Measurements from ENCODE around the gene PANX3. TPM values are rescaled to one million over a fixed set of nuclear protein-coding genes. Genes with fewer than 3 reads are reported as not detected.
"Not testable (repeated sequence)": the region's sequence is repeated elsewhere in the genome, so short reads cannot be mapped to it uniquely, and the experiment has no call there.

Gene PANX3
- total RNA-seq, 2 donors from 2014 or later: not detected

DNA sequence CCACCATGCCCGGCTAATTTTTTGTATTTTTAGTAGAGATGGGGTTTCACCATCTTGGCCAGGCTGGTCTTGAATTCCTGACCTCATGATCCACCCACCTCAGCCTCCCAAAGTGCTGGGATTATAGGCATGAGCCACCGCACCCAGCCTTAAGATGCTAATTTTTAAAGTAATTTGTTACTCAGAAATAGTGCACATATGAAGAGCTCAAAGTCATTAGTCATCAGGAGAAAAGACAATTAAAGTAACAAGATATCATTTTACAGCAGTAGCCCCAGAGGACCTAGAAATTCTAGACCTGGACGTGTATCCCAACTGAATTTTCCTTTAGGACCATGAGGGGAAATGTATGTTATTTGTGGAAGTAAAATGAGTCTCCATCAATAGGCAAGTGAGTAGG, 8.5 kb upstream of the PANX3 start:
- not testable (repeated sequence) for H3K36me3 Mint-ChIP-seq; ATAC-seq; DNase-seq (ENCODE audit: low spot score in 2 of 2); H3K9me3 Mint-ChIP-seq; H3K27ac Mint-ChIP-seq

DNA sequence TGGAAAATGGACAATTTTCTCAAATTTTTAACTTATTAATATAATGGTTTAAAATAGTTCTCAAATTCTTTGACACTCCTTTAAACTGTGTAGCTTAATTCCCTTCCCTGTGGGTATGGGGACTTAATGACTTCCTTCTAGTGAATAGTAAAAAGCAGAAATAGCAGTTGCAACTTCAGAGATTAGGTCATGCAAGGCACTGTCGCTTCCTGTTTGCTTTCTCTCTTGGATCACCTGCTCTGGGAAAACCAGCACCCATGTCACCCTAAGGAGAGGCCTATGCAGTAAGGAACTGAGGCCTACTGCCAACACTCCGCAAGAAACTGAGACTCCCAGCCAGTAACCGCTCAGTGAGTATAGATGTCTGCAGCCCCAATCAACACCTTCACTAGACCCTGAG, 5.5 kb upstream of the PANX3 start:
- no peak overlapping the region for H3K27ac Mint-ChIP-seq
- H3K36me3 Mint-ChIP-seq: no peaks in the 10 kb centered on the region
- ATAC-seq: no peak
- no peak for DNase-seq (ENCODE audit: low spot score in 2 of 2)
- H3K9me3 Mint-ChIP-seq: no peaks in the 10 kb centered on the region

DNA sequence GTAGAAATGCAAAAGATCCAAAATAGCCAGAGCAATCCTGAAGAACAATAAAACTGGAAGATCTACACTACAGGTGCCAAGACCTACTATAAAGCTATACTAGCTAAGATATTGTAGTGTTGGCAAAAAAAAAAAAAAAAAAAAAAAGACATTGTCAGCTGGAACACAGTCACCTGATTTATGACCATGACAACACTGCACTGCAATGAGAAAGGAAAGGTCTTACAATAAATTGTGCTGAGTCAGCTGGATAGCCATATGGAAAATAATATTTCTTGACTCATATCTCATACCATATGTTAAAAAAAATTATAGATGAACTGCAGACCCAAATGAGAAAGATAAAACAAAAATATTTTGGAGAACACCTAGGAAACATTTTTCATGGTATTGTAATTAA, 3.1 kb upstream of the PANX3 start:
- H3K36me3 Mint-ChIP-seq: no peaks in the 10 kb centered on the region
- DNase-seq (ENCODE audit: low spot score in 2 of 2) (no peak), ATAC-seq (no peak)
- no peak overlapping the region for H3K27ac Mint-ChIP-seq
- H3K9me3 Mint-ChIP-seq: no peaks in the 10 kb centered on the region

DNA sequence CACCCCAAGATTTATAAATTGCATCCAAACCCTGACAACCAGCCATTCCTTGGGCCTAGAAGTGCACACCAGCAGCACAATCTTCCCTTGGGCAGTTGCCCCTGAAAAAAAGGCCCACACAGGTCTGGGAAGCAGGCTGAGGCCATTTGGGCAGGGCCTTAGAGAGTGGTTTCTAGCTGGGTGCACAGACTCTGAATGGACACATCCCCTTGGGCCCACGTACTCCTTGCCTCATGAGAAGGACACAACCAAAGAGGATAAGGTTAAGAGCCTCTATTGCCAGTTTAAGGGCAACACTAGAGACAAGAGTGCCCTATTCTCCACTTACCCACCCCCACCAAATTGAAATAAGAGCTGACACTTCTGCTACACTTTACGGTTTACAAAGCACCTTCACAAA, 933 bp upstream of the PANX3 start:
- no peak for DNase-seq (ENCODE audit: low spot score in 2 of 2)
- ATAC-seq: no peak
- Mint-ChIP-seq H3K27ac (no peak overlapping the region), H3K36me3 (no peaks in the 10 kb centered on the region), H3K9me3 (no peaks in the 10 kb centered on the region)

DNA sequence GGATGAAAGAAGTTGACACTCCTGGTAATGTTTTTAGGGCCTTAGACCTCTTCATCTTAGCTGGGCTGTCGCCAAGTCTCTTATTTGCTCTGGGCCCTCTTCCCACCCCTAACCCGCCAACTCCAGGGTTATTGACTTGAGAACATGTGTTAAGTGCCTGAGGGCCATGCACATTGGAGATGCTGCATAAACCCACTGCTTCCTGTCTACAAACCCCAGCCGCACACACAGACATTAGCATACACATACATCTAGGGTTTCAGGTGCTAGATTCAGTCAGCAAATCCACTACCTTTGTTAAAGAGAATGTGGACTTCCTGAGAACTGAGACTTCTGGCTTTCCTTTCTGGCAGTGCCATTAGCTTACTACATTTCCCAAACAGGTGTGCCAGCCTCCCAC, 817 bp downstream of the PANX3 start:
- ATAC-seq (peak; percentile 48 to 91), DNase-seq (ENCODE audit: low spot score in 2 of 2) (no peak)
- Mint-ChIP-seq H3K27ac (no peak overlapping the region), H3K36me3 (no peaks in the 10 kb centered on the region), H3K9me3 (no peaks in the 10 kb centered on the region)

DNA sequence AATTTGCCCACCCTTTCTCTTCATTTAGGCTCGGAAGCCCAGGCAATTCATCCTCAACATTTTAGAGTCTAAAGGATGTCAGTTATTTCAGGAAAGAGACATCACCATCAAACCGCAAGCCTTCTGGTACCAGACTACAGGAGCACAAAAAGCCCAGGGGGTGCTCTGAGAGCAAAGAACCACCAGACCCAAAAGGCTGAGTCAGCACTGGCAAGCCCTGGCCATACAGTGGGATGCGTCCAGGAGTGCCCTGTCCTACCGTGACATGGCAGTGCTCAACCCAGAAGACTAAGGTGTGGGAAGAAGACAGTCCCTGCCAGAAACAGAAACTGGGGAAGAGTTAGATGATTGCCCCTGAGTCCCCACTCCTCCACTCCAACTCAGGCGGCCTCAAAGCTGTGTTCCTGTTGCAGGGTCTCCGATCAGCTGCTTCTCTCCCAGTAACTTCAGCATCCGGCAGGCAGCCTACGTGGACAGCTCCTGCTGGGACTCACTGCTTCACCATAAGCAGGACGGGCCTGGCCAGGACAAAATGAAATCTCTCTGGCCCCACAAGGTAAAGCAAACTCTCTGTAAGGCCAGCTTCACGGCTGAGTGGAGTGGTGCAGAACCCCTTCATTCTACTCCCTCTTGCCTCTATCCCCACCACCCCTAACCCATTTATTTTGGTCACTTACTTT, 1.5 kb downstream of the PANX3 start:
- peak in 1 of 2 donors; percentile 17 for ATAC-seq
- Mint-ChIP-seq H3K9me3 (no peaks in the 10 kb centered on the region), H3K36me3 (no peaks in the 10 kb centered on the region), H3K27ac (no peak overlapping the region)
- DNase-seq (ENCODE audit: low spot score in 2 of 2): no peak

DNA sequence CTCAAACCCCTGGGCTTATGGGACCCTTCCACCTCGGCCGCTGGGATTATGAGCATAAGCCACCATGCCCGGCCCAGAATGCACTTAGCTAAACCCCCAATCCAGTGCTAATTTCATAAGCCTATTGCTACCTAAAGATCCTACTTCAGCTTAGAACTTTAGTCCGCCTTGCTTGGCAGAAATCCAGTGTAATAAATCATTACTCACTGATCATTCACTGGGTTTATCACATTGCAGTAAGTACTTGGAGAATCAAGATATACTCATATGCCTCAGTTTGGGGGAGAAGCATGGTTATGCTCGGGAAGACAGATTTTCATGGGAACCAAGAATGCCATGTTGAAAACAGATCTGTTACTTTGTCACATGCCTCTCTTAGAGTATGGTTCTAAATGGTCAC, 7.6 kb downstream of the PANX3 start:
- peaks cover 12 to 13% of the 10 kb centered on the region in 2 donors for H3K36me3 Mint-ChIP-seq
- no peak overlapping the region for H3K27ac Mint-ChIP-seq
- DNase-seq (ENCODE audit: low spot score in 2 of 2) (no peak), ATAC-seq (no peak)
- no peaks in the 10 kb centered on the region for H3K9me3 Mint-ChIP-seq

DNA sequence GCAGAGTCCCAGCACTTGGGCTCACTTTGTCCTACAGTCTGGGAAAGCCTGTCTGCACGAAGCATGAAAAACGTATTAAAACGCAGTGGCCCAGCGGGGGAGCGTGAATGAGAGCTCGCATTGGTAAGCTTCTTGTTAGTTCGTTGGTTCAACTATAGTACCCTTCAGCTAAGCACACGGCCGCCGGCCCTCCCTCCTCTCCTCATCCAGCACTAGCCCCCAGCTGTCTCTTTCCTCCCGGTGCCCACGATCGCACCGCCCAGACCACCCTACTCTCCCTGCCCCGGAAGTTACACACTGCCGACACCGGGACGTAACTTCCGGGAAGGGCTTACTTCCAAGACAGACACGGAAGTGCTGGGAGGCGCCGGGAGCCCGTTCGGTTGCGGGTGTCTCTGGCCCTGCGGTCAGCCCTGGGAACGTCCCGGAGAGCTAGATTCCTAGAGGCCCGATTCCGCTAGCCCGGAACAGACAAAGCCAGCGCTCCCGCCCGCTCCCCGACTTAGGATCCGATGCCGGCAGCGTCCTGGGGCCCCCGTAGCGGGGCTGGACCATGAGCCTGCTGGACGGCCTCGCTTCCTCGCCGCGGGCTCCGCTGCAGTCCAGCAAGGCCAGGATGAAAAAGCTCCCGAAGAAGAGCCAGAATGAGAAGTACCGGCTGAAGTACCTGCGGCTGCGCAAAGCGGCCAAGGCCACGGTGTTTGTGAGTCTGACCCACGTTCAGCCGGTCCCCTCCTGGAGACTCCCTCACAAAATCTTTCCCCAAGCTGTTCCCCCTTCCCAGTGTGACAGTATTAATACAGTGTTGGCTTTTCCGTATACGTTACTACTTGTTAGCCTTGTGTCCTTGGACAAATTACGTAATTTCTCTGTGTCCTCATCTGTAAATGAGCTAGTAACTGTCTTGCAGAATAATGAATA, 11.6 kb downstream of the PANX3 start, which contains the start of gene TBRG1:
Gene TBRG1, plus strand, starts transcription at position 334 of the 921 bp plus-strand sequence. Its CDS starts 220 bp downstream, at position 554.
- peak; percentile 71 to 86 for DNase-seq (ENCODE audit: low spot score in 2 of 2)
- Mint-ChIP-seq H3K36me3 (peaks cover 15 to 24% of the 10 kb centered on the region in 2 donors), H3K27ac (peak within 1 kb of the TSS; percentile 98 to 99), H3K9me3 (no peaks in the 10 kb centered on the region)
- ATAC-seq: peak; percentile 99 to 100

DNA sequence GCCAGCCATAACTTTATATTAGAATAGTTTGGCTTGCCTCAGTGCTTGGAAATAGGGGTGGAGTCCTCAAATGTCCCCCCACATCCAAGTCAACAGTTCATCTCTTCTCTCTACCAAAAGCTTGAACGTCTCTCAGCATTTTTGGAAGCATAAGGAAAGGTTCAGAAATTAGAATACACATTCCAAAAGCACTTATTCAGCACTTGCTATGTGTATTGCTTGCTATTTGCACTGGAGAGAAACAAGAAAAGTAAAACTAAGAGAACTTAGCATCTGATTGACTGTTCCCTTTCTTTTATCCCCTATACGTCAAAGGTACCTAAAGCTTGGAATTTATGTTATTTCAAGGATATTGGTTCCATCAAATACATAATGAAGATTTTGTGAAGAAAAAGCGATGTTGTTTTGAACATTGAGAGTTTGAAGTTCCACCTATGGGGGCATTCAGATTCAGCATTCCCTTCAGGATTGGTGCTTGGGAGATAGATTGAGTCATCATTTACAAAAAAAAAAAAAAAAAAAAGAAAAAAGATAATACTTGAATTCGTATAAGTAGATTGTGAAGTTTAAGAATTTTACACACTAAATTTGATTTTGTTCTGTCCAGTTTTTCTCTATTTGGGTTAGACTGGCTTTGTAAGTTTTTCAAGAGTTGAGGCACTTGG, 12.8 kb downstream of the PANX3 start:
- Mint-ChIP-seq H3K9me3 (no peaks in the 10 kb centered on the region), H3K27ac (peak overlapping the region; percentile 98 to 99), H3K36me3 (peaks cover 15 to 24% of the 10 kb centered on the region in 2 donors)
- ATAC-seq (no peak), DNase-seq (ENCODE audit: low spot score in 2 of 2) (no peak)

DNA sequence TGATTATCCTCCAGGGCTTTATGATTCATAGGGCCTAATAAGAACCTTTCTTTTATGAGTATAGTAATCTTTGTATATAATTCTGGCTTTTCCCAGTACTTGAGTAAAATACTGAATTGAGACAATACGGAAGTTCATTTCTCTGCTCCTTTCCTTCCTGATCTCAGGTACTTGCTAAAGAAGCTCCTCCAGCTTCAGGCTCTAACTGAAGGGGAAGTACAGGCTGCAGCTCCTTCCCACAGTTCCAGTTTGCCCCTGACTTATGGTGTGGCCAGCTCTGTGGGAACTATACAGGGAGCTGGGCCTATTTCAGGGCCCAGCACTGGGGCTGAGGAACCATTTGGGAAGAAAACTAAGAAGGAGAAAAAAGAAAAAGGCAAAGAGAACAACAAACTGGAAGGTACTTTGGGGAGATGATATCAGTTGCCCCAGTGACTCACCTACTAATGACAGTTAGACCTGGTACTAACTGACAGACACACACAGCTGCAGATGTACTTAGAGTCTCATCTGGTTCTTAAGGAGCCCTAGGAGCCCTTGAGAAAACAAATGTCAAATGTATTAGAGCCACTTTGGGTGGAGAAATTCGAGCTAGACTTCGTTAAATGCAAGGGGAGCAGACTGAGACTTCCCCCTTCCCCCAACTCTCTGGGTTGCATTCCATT, 14.4 kb downstream of the PANX3 start:
- ATAC-seq (no peak), DNase-seq (ENCODE audit: low spot score in 2 of 2) (no peak)
- no peaks in the 10 kb centered on the region for H3K9me3 Mint-ChIP-seq
- peaks cover 15 to 24% of the 10 kb centered on the region in 2 donors for H3K36me3 Mint-ChIP-seq
- H3K27ac Mint-ChIP-seq: peak overlapping the region in 1 of 2 donors; percentile 36

DNA sequence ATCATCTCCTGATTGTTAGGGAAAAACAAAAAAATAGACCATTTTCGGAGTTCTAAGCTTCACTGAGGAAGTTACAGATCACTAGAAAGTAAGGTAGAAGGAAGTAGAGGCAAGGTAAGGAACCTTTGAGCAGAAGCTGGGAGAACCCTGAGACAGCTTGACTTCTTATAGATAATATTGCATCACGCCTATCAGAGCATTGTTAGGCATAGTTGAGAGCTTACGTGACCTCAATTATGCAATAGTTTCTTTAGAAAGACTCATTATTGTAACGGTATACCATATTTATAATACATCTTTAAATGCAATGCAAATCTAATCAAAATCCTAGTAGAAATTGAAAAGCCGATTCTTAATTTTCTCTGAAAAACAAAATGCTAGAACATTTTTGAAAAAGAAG, 16.3 kb downstream of the PANX3 start:
- DNase-seq (ENCODE audit: low spot score in 2 of 2): no peak
- H3K9me3 Mint-ChIP-seq: no peaks in the 10 kb centered on the region
- no peak overlapping the region for H3K27ac Mint-ChIP-seq
- peaks cover 15 to 24% of the 10 kb centered on the region in 2 donors for H3K36me3 Mint-ChIP-seq
- no peak for ATAC-seq

DNA sequence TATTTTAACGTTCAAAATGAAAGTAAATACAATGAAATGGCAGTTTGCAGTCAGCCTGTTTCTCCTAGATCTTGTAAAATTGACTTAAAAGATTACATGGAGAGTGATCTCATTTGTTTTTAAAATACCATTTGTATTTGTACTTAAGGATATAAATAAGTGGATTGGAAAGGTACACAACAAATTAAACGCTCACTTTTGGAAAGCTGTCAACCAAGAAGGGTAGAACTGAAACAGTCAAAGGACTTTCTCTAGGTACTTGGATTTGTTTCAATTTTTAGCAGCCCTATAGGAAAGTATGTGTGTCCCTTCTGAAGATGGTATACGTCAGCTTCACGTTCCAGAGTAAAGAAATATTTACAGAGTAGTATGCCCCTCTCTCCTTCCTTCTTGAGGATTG, 18.7 kb downstream of the PANX3 start:
- DNase-seq (ENCODE audit: low spot score in 2 of 2) (no peak), ATAC-seq (no peak)
- Mint-ChIP-seq H3K9me3 (no peaks in the 10 kb centered on the region), H3K27ac (no peak overlapping the region), H3K36me3 (peaks cover 0 to 11% of the 10 kb centered on the region in 2 donors)

DNA sequence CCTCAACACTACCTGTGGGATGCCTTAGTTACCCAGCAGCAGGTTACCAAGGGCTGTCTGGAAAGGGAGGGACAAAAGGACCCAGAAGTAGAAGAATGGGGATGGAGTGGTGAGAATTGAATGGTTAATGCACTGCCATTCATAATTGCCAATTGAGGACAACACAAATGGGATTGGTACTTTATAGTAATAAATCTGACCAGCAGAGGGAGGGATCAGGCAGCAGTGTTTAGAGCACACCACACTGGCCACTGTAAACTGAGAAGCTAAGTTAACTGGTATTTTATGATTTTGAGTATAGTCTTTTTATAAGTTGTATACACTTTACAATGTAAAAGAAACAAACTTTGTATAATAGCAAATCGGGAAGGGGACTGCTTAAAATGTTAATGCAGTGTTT, 22.1 kb downstream of the PANX3 start:
- ATAC-seq: no peak
- H3K36me3 Mint-ChIP-seq: no peaks in the 10 kb centered on the region
- no peaks in the 10 kb centered on the region for H3K9me3 Mint-ChIP-seq
- H3K27ac Mint-ChIP-seq: no peak overlapping the region
- DNase-seq (ENCODE audit: low spot score in 2 of 2): no peak

DNA sequence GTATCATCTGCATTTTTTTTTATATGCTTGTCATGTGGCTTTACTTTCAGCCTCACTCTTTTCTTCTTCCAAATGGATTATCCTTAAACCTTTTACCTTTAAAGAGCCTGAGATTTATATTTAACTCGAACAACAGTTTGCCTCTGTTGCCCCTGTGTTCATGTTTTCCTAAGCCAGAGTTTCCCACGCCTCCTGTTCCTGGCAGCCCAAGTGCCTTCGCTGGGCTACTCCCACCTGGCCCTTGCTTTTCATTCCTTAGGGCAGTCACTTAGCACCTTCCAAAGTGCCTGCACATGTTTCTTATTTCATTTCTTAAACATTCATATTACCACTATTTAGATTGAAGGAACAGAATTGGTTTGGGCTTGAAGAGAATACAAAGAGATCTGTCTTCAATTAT, 24.7 kb downstream of the PANX3 start:
- Mint-ChIP-seq H3K9me3 (no peaks in the 10 kb centered on the region), H3K27ac (no peak overlapping the region), H3K36me3 (peaks cover 0 to 5% of the 10 kb centered on the region in 2 donors)
- ATAC-seq (no peak), DNase-seq (ENCODE audit: low spot score in 2 of 2) (no peak)

DNA sequence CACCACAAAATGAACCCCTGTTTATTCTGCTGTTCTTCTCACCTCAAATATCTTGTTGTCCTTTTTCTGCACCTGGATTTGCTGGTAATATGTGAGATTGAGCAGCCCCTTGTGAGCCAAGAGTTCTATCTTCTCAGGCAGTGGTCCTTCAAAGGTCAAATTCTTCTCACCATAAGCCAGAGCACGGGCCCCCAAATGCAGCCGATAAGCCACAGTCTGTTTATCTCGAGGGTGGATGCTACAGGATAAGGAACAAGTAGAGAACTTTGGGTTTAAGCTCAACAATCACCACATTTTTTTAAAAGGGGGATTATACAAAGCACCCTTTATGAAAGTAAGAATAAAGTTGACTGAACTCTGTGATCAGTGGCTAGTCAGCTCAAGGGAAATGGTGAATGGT, 27.3 kb downstream of the PANX3 start:
- no peaks in the 10 kb centered on the region for H3K9me3 Mint-ChIP-seq
- no peak for DNase-seq (ENCODE audit: low spot score in 2 of 2)
- ATAC-seq: no peak
- peak overlapping the region in 1 of 2 donors; percentile 53 for H3K27ac Mint-ChIP-seq
- peaks cover 0 to 5% of the 10 kb centered on the region in 2 donors for H3K36me3 Mint-ChIP-seq

DNA sequence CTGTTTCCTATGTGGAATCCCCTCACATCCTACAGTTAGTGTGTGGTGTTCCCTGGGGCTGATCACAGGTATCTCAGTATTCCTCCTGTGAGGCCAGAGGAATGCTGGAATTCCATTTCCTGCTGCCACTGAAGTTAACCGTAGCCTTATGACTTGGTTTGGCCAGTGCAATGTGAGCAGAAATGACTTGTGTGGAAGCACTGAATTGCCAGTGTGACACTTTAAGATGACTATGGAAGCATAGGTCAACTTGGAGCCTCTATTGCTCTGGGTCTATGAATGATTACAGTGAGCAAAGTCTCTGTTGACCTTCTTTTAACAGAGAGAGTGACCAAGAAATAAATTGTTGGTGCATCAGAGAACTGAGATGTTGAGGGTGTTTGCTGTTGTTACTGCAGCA, 28.0 kb downstream of the PANX3 start:
- Mint-ChIP-seq H3K36me3 (peaks cover 0 to 5% of the 10 kb centered on the region in 2 donors), H3K27ac (peak overlapping the region in 1 of 2 donors; percentile 53), H3K9me3 (no peaks in the 10 kb centered on the region)
- ATAC-seq (no peak), DNase-seq (ENCODE audit: low spot score in 2 of 2) (no peak)
